Right lobe of liver (tissue), 6 donors: ENCODE measurements around the gene ODF4. TPM values are rescaled to one million over a fixed set of nuclear protein-coding genes. Genes with fewer than 3 reads are reported as not detected.
A peak's percentile ranks its signal among the peaks of the same experiment; 100 is the strongest.
"Not testable (repeated sequence)": the region's sequence is repeated elsewhere in the genome, so short reads cannot be mapped to it uniquely, and the experiment has no call there.

Experiments used
- ATAC-seq, 4 donors: fragments of 200-7000 bp; cut with Tn5 transposase; one replicate each; pipeline ENCODE4 v1.9.1; 2020; ENCODE audit warnings: mild to moderate bottlenecking in 4 of 4, moderate library complexity in 4 of 4
- DNase-seq, 3 donors: peaks; one replicate each; pipeline ENCODE4 v3.0.0-alpha.2; 2020
- H3K27ac ChIP-seq, 3 donors: fragments of 200-600 bp; one replicate each; pipeline ENCODE4 v1.8.0; 2022
- H3K27me3 ChIP-seq, 2 donors: fragments of 200-600 bp; one replicate each; pipeline ENCODE4 v1.8.0; 2022
- H3K36me3 ChIP-seq, 4 donors: fragments of 200-600 bp; sonication (generic) in 1 of 4; one replicate each; pipeline versions ENCODE4 v1.5.1 to v1.8.0; 2017 to 2022; ENCODE audit warnings: control low read depth in 1 of 4
- H3K4me1 ChIP-seq, 4 donors: fragments of 200-600 bp; sonication (generic) in 1 of 4; one replicate each; pipeline versions ENCODE4 v1.5.1 to v1.8.0; 2017 to 2022; ENCODE audit warnings: control low read depth in 1 of 4
- H3K4me3 ChIP-seq, 3 donors: fragments of 200-600 bp; one replicate each; pipeline ENCODE4 v1.8.0; 2022
- H3K9me3 ChIP-seq, 4 donors: fragments of 200-600 bp; sonication (generic) in 1 of 4; one replicate each; pipeline versions ENCODE4 v1.5.1 to v1.8.0; 2017 to 2022; ENCODE audit warnings: control low read depth in 1 of 4
- CTCF ChIP-seq, 4 donors: fragments of 200-600 bp in 3 of 4; fragments of 450-650 bp in 1 of 4; IDR thresholded peaks; one replicate each; pipeline versions ENCODE4 v1.5.1 to v1.8.0; 2016 to 2022; ENCODE audit warnings: antibody characterized with exemption in 4 of 4, mild to moderate bottlenecking in 2 of 4
- POLR2A ChIP-seq: fragments of 450-650 bp; IDR thresholded peaks from one replicate; pipeline ENCODE4 v1.6.1; 2017; ENCODE audit warnings: antibody characterized with exemption, mild to moderate bottlenecking
- WGBS: methylation state at CpG from one replicate; pipeline ENCODE4 v1.1.6; 2018; ENCODE audit warnings: low coverage, low lambda C conversion rate; ENCODE audit not compliant: insufficient coverage; ENCODE audit errors: missing lambda C conversion rate; 5-methylcytosine and 5-hydroxymethylcytosine counted together
- intact Hi-C, 2 donors: fragments of 100-400 bp; cut with DNase I; formaldehyde crosslinking; loops; one replicate each; pipeline versions ENCODE4 v1.11.2 to v1.14.1; 2022
- total RNA-seq, 6 experiments: library from RNA; depleted of rRNA in 2 of 6; stranded (reverse); fragments of >200 nt in 2 of 6; fragmentation: NEBNext Ultra II Directional in 3 of 6; extraction: Animal tissue kit (Norgen Biotek cat#: 25700) in 3 of 6; gene quantifications; one replicate each; pipeline versions ENCODE4 v1.1.0 to v1.2.4, GENCODE V29; 2016 to 2023
- donor health status: DM: no; HTN: yes; CAD: no.
- donor health status: DM: no; HTN: no; CAD: no.
- donor health status: DM: no; HTN: no; CAD: no.
- donor health status: DM: no; HTN: yes; CAD: no.
- donor health status: DM: no; HTN: yes; CAD: no.

The ODF4 gene
- total RNA-seq, 6 experiments from 2014 or later, result not detected

- Histone ChIP-seq H3K9me3 (no peaks in the 10 kb centered on the region), H3K36me3 (peaks cover 10 to 38% (median 23%) of the 10 kb centered on the region in 4 donors), H3K27me3 (no peaks in the 10 kb centered on the region), H3K27ac (peak overlapping the region; percentile 49 to 66 (median 57)), H3K4me1 (peaks cover 0 to 14% (median 8%) of the 10 kb centered on the region in 4 donors), H3K4me3 (peak overlapping the region; percentile 60 to 85 (median 73))
- WGBS, result 13% methylated on average over 17 of the region's 18 CpGs
- ATAC-seq (peak in 2 of 4 donors; percentile 1 to 5), DNase-seq (no peak)
- intact Hi-C loops, result no loop called here
- TF ChIP-seq CTCF (IDR thresholded peaks at IDR 0.05), result no peak
- TF ChIP-seq POLR2A, result no peak
Measured at GRCh38 chr17:8375738-8376259, 36.2 kb downstream of the ODF4 start.

GRCh38 chr17:8376271-8377067 lies 36.8 kb downstream of the ODF4 start, which contains the start of gene KRABD2:
KRABD2 (minus strand) TSS chr17:8376704.
- H3K4me3 ChIP-seq, result peak within 1 kb of the TSS; percentile 60 to 85 (median 73)
- intact Hi-C loops, result no loop called here
- peak within 1 kb of the TSS; percentile 49 to 66 (median 57) for H3K27ac ChIP-seq
- WGBS, result 2% methylated on average over 16 of the region's 41 CpGs
- H3K36me3 ChIP-seq, result peaks cover 10 to 45% (median 26%) of the 10 kb centered on the region in 4 donors
- ATAC-seq (peak; percentile 97 to 99 (median 99)), DNase-seq (peak; percentile 94 to 96 (median 95))
- TF ChIP-seq CTCF (IDR thresholded peaks at IDR 0.05) (peak; percentile 49 to 59 (median 54)), POLR2A (peak; percentile 67)
- H3K27me3 ChIP-seq, result no peaks in the 10 kb centered on the region
- H3K4me1 ChIP-seq, result peaks cover 0 to 20% (median 14%) of the 10 kb centered on the region in 4 donors
- H3K9me3 ChIP-seq, result no peaks in the 10 kb centered on the region

GRCh38 chr17:8377422-8377821 lies 37.8 kb downstream of the ODF4 start:
- WGBS, result 91% methylated on average over 4 of the region's 4 CpGs
- H3K4me1 ChIP-seq, result peaks cover 0 to 29% (median 18%) of the 10 kb centered on the region in 4 donors
- DNase-seq (no peak), ATAC-seq (no peak)
- peaks cover 10 to 48% (median 27%) of the 10 kb centered on the region in 4 donors for H3K36me3 ChIP-seq
- intact Hi-C loops, result no loop called here
- H3K27ac ChIP-seq, result no peak overlapping the region
- H3K9me3 ChIP-seq, result no peaks in the 10 kb centered on the region
- no peaks in the 10 kb centered on the region for H3K27me3 ChIP-seq
- TF ChIP-seq CTCF (IDR thresholded peaks at IDR 0.05) (no peak), POLR2A (no peak)
- H3K4me3 ChIP-seq, result no peak overlapping the region

- H3K27ac ChIP-seq, H3K9me3 ChIP-seq, DNase-seq, ATAC-seq, intact Hi-C loops, H3K4me3 ChIP-seq, H3K27me3 ChIP-seq: not testable (repeated sequence)
- Histone ChIP-seq H3K36me3 (peaks cover 10 to 48% (median 27%) of the 10 kb centered on the region in 4 donors), H3K4me1 (peaks cover 0 to 29% (median 18%) of the 10 kb centered on the region in 4 donors)
- 75% methylated on average over 8 of the region's 8 CpGs for WGBS
Measured at GRCh38 chr17:8378117-8378516, 38.5 kb downstream of the ODF4 start.

GRCh38 chr17:8380049-8380448 lies 40.4 kb downstream of the ODF4 start:
- Histone ChIP-seq H3K27me3 (no peaks in the 10 kb centered on the region), H3K36me3 (peaks cover 10 to 48% (median 27%) of the 10 kb centered on the region in 4 donors), H3K4me1 (peaks cover 0 to 35% (median 18%) of the 10 kb centered on the region in 4 donors), H3K27ac (no peak overlapping the region), H3K9me3 (no peaks in the 10 kb centered on the region), H3K4me3 (no peak overlapping the region)
- no peak for ATAC-seq
- DNase-seq, result no peak
- WGBS, result 56% methylated on average over 3 of the region's 3 CpGs
- TF ChIP-seq CTCF (IDR thresholded peaks at IDR 0.05) (no peak), POLR2A (no peak)
- intact Hi-C loops, result no loop called here
